Measurements from ENCODE around the gene PEAK1. TPM values are rescaled to one million over a fixed set of nuclear protein-coding genes. Genes with fewer than 3 reads are reported as not detected.
A peak's percentile ranks its signal among the peaks of the same experiment; 100 is the strongest.

PEAK1 gene
- polyA plus RNA-seq, 4 donors, result 26.6 to 30.6 (median 28.6) TPM

GRCh38 chr15:77243135-77243534, 176.8 kb downstream of the PEAK1 start:
- no peak for DNase-seq (ENCODE audit: low read depth in 4 of 4, low spot score in 3 of 4)

GRCh38 chr15:77239882-77240608, 179.9 kb downstream of the PEAK1 start:
- no peak for DNase-seq (ENCODE audit: low read depth in 4 of 4, low spot score in 3 of 4)

- DNase-seq (ENCODE audit: low read depth in 4 of 4, low spot score in 3 of 4), result no peak
These were observed 184.3 kb downstream of the PEAK1 start for GRCh38 chr15:77235566-77235965.

- DNase-seq (ENCODE audit: low read depth in 4 of 4, low spot score in 3 of 4), result no peak
These were observed 191.1 kb downstream of the PEAK1 start for GRCh38 chr15:77228828-77229227.

GRCh38 chr15:77226652-77227051, 193.3 kb downstream of the PEAK1 start:
- no peak for DNase-seq (ENCODE audit: low read depth in 4 of 4, low spot score in 3 of 4)

- no peak for DNase-seq (ENCODE audit: low read depth in 4 of 4, low spot score in 3 of 4)
These were observed 194.3 kb downstream of the PEAK1 start for GRCh38 chr15:77225646-77226045.

- DNase-seq (ENCODE audit: low read depth in 4 of 4, low spot score in 3 of 4), result no peak
These were observed 194.8 kb downstream of the PEAK1 start for GRCh38 chr15:77225088-77225487.

- DNase-seq (ENCODE audit: low read depth in 4 of 4, low spot score in 3 of 4), result no peak
These were observed 195.6 kb downstream of the PEAK1 start for GRCh38 chr15:77224352-77224751.

- no peak for DNase-seq (ENCODE audit: low read depth in 4 of 4, low spot score in 3 of 4)
These were observed 198.2 kb downstream of the PEAK1 start for GRCh38 chr15:77221708-77222107.

- no peak for DNase-seq (ENCODE audit: low read depth in 4 of 4, low spot score in 3 of 4)
These were observed 198.7 kb downstream of the PEAK1 start for GRCh38 chr15:77221174-77221573.

GRCh38 chr15:77219841-77220240, 200.1 kb downstream of the PEAK1 start:
- DNase-seq (ENCODE audit: low read depth in 4 of 4, low spot score in 3 of 4), result no peak

- no peak for DNase-seq (ENCODE audit: low read depth in 4 of 4, low spot score in 3 of 4)
These were observed 210.7 kb downstream of the PEAK1 start for GRCh38 chr15:77209221-77209620.

GRCh38 chr15:77208241-77208640, 211.7 kb downstream of the PEAK1 start:
- DNase-seq (ENCODE audit: low read depth in 4 of 4, low spot score in 3 of 4), result no peak

- no peak for DNase-seq (ENCODE audit: low read depth in 4 of 4, low spot score in 3 of 4)
These were observed 218.2 kb downstream of the PEAK1 start for GRCh38 chr15:77201665-77202064.

GRCh38 chr15:77196381-77196780, 223.5 kb downstream of the PEAK1 start:
- no peak for DNase-seq (ENCODE audit: low read depth in 4 of 4, low spot score in 3 of 4)

- DNase-seq (ENCODE audit: low read depth in 4 of 4, low spot score in 3 of 4), result no peak
These were observed 224.3 kb downstream of the PEAK1 start for GRCh38 chr15:77195586-77195985.

- no peak for DNase-seq (ENCODE audit: low read depth in 4 of 4, low spot score in 3 of 4)
These were observed 227.5 kb downstream of the PEAK1 start for GRCh38 chr15:77192451-77192850.

- no peak for DNase-seq (ENCODE audit: low read depth in 4 of 4, low spot score in 3 of 4)
These were observed 228.6 kb downstream of the PEAK1 start for GRCh38 chr15:77191230-77191834.

GRCh38 chr15:77187751-77188464, 232.0 kb downstream of the PEAK1 start:
- no peak for DNase-seq (ENCODE audit: low read depth in 4 of 4, low spot score in 3 of 4)

- DNase-seq (ENCODE audit: low read depth in 4 of 4, low spot score in 3 of 4), result peak in 1 of 4 donors; percentile 21
These were observed 233.3 kb downstream of the PEAK1 start for GRCh38 chr15:77186594-77187011.

- no peak for DNase-seq (ENCODE audit: low read depth in 4 of 4, low spot score in 3 of 4)
These were observed 234.6 kb downstream of the PEAK1 start for GRCh38 chr15:77185242-77185785.

Measured in right renal pelvis (tissue), 4 donors.